ENCODE data around the gene SGMS2. TPM values are rescaled to one million over a fixed set of nuclear protein-coding genes. Genes with fewer than 3 reads are reported as not detected.
"Not testable (repeated sequence)": the region's sequence is repeated elsewhere in the genome, so short reads cannot be mapped to it uniquely, and the experiment has no call there.

The SGMS2 gene
- total RNA-seq, 1 donor from 2014 or later = 223 TPM

GRCh38 chr4:107908377-107908776 lies 83.6 kb downstream of the SGMS2 start:
- no peak for DNase-seq (ENCODE audit: low read depth)

GRCh38 chr4:107913283-107913899 lies 88.7 kb downstream of the SGMS2 start:
- peak; percentile 78 for DNase-seq (ENCODE audit: low read depth)

GRCh38 chr4:107915220-107915619 lies 90.5 kb downstream of the SGMS2 start:
- no peak for DNase-seq (ENCODE audit: low read depth)

GRCh38 chr4:107916623-107917022 lies 91.9 kb downstream of the SGMS2 start:
- DNase-seq (ENCODE audit: low read depth) = no peak

GRCh38 chr4:107917500-107917899 lies 92.8 kb downstream of the SGMS2 start:
- DNase-seq (ENCODE audit: low read depth) = no peak

GRCh38 chr4:107922486-107923473 lies 98.0 kb downstream of the SGMS2 start:
- no peak for DNase-seq (ENCODE audit: low read depth)

- not testable (repeated sequence) for DNase-seq (ENCODE audit: low read depth)
These were observed 101.0 kb downstream of the SGMS2 start for GRCh38 chr4:107925713-107926112.

- not testable (repeated sequence) for DNase-seq (ENCODE audit: low read depth)
These were observed 102.1 kb downstream of the SGMS2 start for GRCh38 chr4:107926875-107927274.

- DNase-seq (ENCODE audit: low read depth) = peak; percentile 34
These were observed 106.4 kb downstream of the SGMS2 start, which contains the start of gene CYP2U1 for GRCh38 chr4:107930821-107931774. Gene CYP2U1 (plus strand): TSS chr4:107931549. CDS start chr4:107931644, 95 bp downstream.

- DNase-seq (ENCODE audit: low read depth) = no peak
These were observed 107.1 kb downstream of the SGMS2 start for GRCh38 chr4:107931775-107932321.

GRCh38 chr4:107935246-107935645 lies 110.5 kb downstream of the SGMS2 start:
- no peak for DNase-seq (ENCODE audit: low read depth)

GRCh38 chr4:107937040-107937439 lies 112.3 kb downstream of the SGMS2 start:
- no peak for DNase-seq (ENCODE audit: low read depth)

- peak; percentile 33 for DNase-seq (ENCODE audit: low read depth)
These were observed 114.6 kb downstream of the SGMS2 start for GRCh38 chr4:107939307-107939706.

GRCh38 chr4:107945809-107946208 lies 121.1 kb downstream of the SGMS2 start:
- DNase-seq (ENCODE audit: low read depth) = no peak

- no peak for DNase-seq (ENCODE audit: low read depth)
These were observed 126.2 kb downstream of the SGMS2 start for GRCh38 chr4:107950746-107951540.

GRCh38 chr4:107951551-107951950 lies 126.8 kb downstream of the SGMS2 start:
- peak; percentile 80 for DNase-seq (ENCODE audit: low read depth)

- DNase-seq (ENCODE audit: low read depth) = no peak
These were observed 131.3 kb downstream of the SGMS2 start for GRCh38 chr4:107956011-107956410.

Measured in renal cortical epithelial cell (primary cell).